ENCODE results near the gene CTBP1.

The CTBP1 gene

GRCh38 chr4:1291996-1292702 lies 43.2 kb upstream of the CTBP1 start:
- no peak for TF ChIP-seq CTCF (IDR thresholded peaks at IDR 0.05; ENCODE audit: unreplicated experiment in 3 of 3)
- Mint-ChIP-seq H3K27me3 (ENCODE audit: low read depth) (no peaks in the 10 kb centered on the region), H3K36me3 (ENCODE audit: low read depth) (no peaks in the 10 kb centered on the region), H3K27ac (peak overlapping the region; percentile 38 to 94 (median 93)), H3K4me1 (peaks cover 24% of the 10 kb centered on the region), H3K4me3 (peak overlapping the region; percentile 95 to 97 (median 95)), H3K9me3 (no peaks in the 10 kb centered on the region)

- no peaks in the 10 kb centered on the region for H3K27me3 Mint-ChIP-seq (ENCODE audit: low read depth)
- TF ChIP-seq CTCF (IDR thresholded peaks at IDR 0.05; ENCODE audit: unreplicated experiment in 3 of 3): no peak
- H3K27ac Mint-ChIP-seq: peak overlapping the region; percentile 78 to 94 (median 93)
- no peaks in the 10 kb centered on the region for H3K36me3 Mint-ChIP-seq (ENCODE audit: low read depth)
- peaks cover 24% of the 10 kb centered on the region for H3K4me1 Mint-ChIP-seq
- peaks cover 3% of the 10 kb centered on the region for H3K9me3 Mint-ChIP-seq
- H3K4me3 Mint-ChIP-seq: peak overlapping the region; percentile 95 to 97 (median 95)
These were observed 42.2 kb upstream of the CTBP1 start for GRCh38 chr4:1291091-1291490.

- peaks cover 24% of the 10 kb centered on the region for H3K4me1 Mint-ChIP-seq
- H3K4me3 Mint-ChIP-seq: peak overlapping the region; percentile 95 to 97 (median 95)
- H3K9me3 Mint-ChIP-seq: peaks cover 4% of the 10 kb centered on the region
- no peaks in the 10 kb centered on the region for H3K36me3 Mint-ChIP-seq (ENCODE audit: low read depth)
- TF ChIP-seq CTCF (IDR thresholded peaks at IDR 0.05; ENCODE audit: unreplicated experiment in 3 of 3): no peak
- H3K27me3 Mint-ChIP-seq (ENCODE audit: low read depth): no peaks in the 10 kb centered on the region
- H3K27ac Mint-ChIP-seq: peak overlapping the region; percentile 78 to 94 (median 93)
These were observed 41.4 kb upstream of the CTBP1 start for GRCh38 chr4:1290165-1290977.

GRCh38 chr4:1289207-1290164 lies 40.6 kb upstream of the CTBP1 start, which contains the start of gene MAEA:
Gene MAEA (plus strand): TSS chr4:1289891. CDS start chr4:1289914, 23 bp downstream.
- peaks cover 4% of the 10 kb centered on the region for H3K9me3 Mint-ChIP-seq
- H3K27ac Mint-ChIP-seq: peak within 1 kb of the TSS; percentile 78 to 94 (median 93)
- peaks cover 24% of the 10 kb centered on the region for H3K4me1 Mint-ChIP-seq
- TF ChIP-seq CTCF (IDR thresholded peaks at IDR 0.05; ENCODE audit: unreplicated experiment in 3 of 3): no peak
- no peaks in the 10 kb centered on the region for H3K27me3 Mint-ChIP-seq (ENCODE audit: low read depth)
- H3K4me3 Mint-ChIP-seq: peak within 1 kb of the TSS; percentile 95 to 97 (median 95)
- H3K36me3 Mint-ChIP-seq (ENCODE audit: low read depth): no peaks in the 10 kb centered on the region

- H3K9me3 Mint-ChIP-seq: peaks cover 4% of the 10 kb centered on the region
- peaks cover 24% of the 10 kb centered on the region for H3K4me1 Mint-ChIP-seq
- no peaks in the 10 kb centered on the region for H3K36me3 Mint-ChIP-seq (ENCODE audit: low read depth)
- no peak for TF ChIP-seq CTCF (IDR thresholded peaks at IDR 0.05; ENCODE audit: unreplicated experiment in 3 of 3)
- peak overlapping the region; percentile 65 to 89 (median 68) for H3K27ac Mint-ChIP-seq
- H3K4me3 Mint-ChIP-seq: peak overlapping the region; percentile 84 to 91 (median 89)
- no peaks in the 10 kb centered on the region for H3K27me3 Mint-ChIP-seq (ENCODE audit: low read depth)
These were observed 39.9 kb upstream of the CTBP1 start for GRCh38 chr4:1288786-1289185.
